K562 (cell line): ENCODE results near the gene CDKN2C. TPM values are rescaled to one million over a fixed set of nuclear protein-coding genes. Genes with fewer than 3 reads are reported as not detected.

ENCODE experiments used
- CHD7 ChIP-seq: fragments of 200-600 bp; sonication (generic); IDR thresholded peaks from one replicate; pipeline ENCODE4 v1.6.1; 2012; ENCODE audit warnings: mild to moderate bottlenecking, low read depth, low read length, inconsistent platforms
- GABPB1 ChIP-seq: sonication (generic); formaldehyde crosslinking; IDR thresholded peaks from 2 replicates; pipeline ENCODE4 v1.8.0; 2022; ENCODE audit warnings: mild to moderate bottlenecking, missing genetic modification reagents
- IRF2 ChIP-seq: sonication (generic); formaldehyde crosslinking; IDR thresholded peaks from 2 replicates; pipeline ENCODE4 v1.8.1; 2022; ENCODE audit warnings: mild to moderate bottlenecking, missing genetic modification reagents
- RBM34 ChIP-seq: fragments of 200-400 bp; formaldehyde crosslinking; IDR thresholded peaks from 2 replicates; pipeline ENCODE4 v1.6.1; 2018; ENCODE audit warnings: low read length, borderline replicate concordance; ENCODE audit not compliant: insufficient read depth
- THAP12 ChIP-seq: fragments of 250-450 bp; sonication (Bioruptor Pico); IDR thresholded peaks from 2 replicates; pipeline ENCODE4 v1.9.0; 2021; ENCODE audit warnings: mild to moderate bottlenecking, inconsistent platforms
- ZNF592 ChIP-seq: fragments of 450-650 bp; IDR thresholded peaks from 2 replicates; pipeline ENCODE4 v1.6.1; 2017; ENCODE audit warnings: antibody characterized with exemption, mild to moderate bottlenecking
- polyA plus RNA-seq, 8 experiments: library from polyadenylated mRNA; depleted of rRNA in 4 of 8; stranded (reverse) in 5 of 8; unstranded in 3 of 8; fragments of >200 nt; fragmentation: Nextera tagmentation in 2 of 8; fragmentation: Illumina TruSeq in 1 of 8; extraction: Ambion mirVana in 2 of 8; extraction: Trizol in 1 of 8; gene quantifications; 2 replicates each; pipeline versions ENCODE4 v1.2.1 to v1.2.3, GENCODE V29; 2011 to 2014; ENCODE audit warnings: inconsistent platforms in 1 of 8, missing spikeins in 1 of 8
- total RNA-seq, 7 experiments: library from RNA; depleted of rRNA in 6 of 7; stranded (reverse); fragments of >200 nt in 6 of 7; fragmentation: Illumina TruSeq in 2 of 7; extraction: Trizol in 2 of 7; gene quantifications; 2 replicates each; pipeline versions ENCODE4 v1.2.1 to v1.2.3, GENCODE V29; 2011 to 2021; ENCODE audit warnings: low replicate concordance in 1 of 7

CDKN2C gene
- total and polyA plus RNA-seq, 9 of the 15 experiments (the other 6 are each of a cell fraction or from before 2014, with no cell fraction given) = 11.9 to 74.3 (median 45.9) TPM

GRCh38 chr1:50969611-50970508 lies at the start of gene CDKN2C (continued):
- TF ChIP-seq CHD7 (no peak), IRF2 (CRISPR knock-in tag) (no peak), RBM34 (no peak), GABPB1 (CRISPR knock-in tag) (no peak; the same call in 1 of the 2 replicates), THAP12 (CRISPR knock-in tag) (no peak), ZNF592 (no peak)
